Measurements from ENCODE around the gene CNOT8. TPM values are rescaled to one million over a fixed set of nuclear protein-coding genes. Genes with fewer than 3 reads are reported as not detected.

CNOT8 gene
- total RNA-seq, 1 experiment from 2014 or later = 45.9 TPM

- Histone ChIP-seq H3K4me1 (ENCODE audit: control insufficient read depth, insufficient read depth, low read length) (peaks cover 19% of the 10 kb centered on the region), H3K27ac (ENCODE audit: low read length) (no peak overlapping the region), H3K27me3 (ENCODE audit: control insufficient read depth, insufficient read depth, low read length) (no peaks in the 10 kb centered on the region), H3K9me3 (ENCODE audit: control insufficient read depth, insufficient read depth, low read depth, low read length) (no peaks in the 10 kb centered on the region), H3K36me3 (ENCODE audit: control insufficient read depth, insufficient read depth, low read length) (peaks cover 9% of the 10 kb centered on the region), H3K4me3 (ENCODE audit: low read depth in 2 of 2, low read length in 2 of 2) (no peak overlapping the region)
- TSS peak; percentile 6 for BruUV-seq (replicated peaks)
- in situ Hi-C loops (cut with HindIII; ENCODE audit: low pct_unique_long_range_greater_than_20kb, low sequenced_read_pairs) = no loop called here
- ChIA-PET POLR2A (no interaction called here), CTCF (no interaction called here)
- 0 out of 2 replicates have a peak, but pooled peaks have one; percentile 42 for ATAC-seq
- intact Hi-C loops (cut with micrococcal nuclease; ENCODE audit: unreplicated experiment) = no loop called here
- DNase-seq (ENCODE audit: low read depth, low spot score) = no peak
- TF ChIP-seq POLR2AphosphoS5 (IDR thresholded peaks at IDR 0.05; ENCODE audit: low read depth, low read length) (no peak), TCF7L2 (IDR thresholded peaks at IDR 0.05; ENCODE audit: low read depth, low read length) (no peak), SIN3A (IDR thresholded peaks at IDR 0.05; ENCODE audit: borderline replicate concordance, insufficient read depth, low read depth, low read length) (no peak), REST (IDR thresholded peaks at IDR 0.05; ENCODE audit: insufficient read depth in 1 of 2, low read depth in 2 of 2, low read length in 1 of 2) (no peak), CTCF (IDR thresholded peaks at IDR 0.05) (no peak)
Observed at GRCh38 chr5:154865466-154866184, 7.2 kb downstream of the CNOT8 start.

GRCh38 chr5:154866841-154867240 lies 8.4 kb downstream of the CNOT8 start:
- TF ChIP-seq POLR2AphosphoS5 (IDR thresholded peaks at IDR 0.05; ENCODE audit: low read depth, low read length) (no peak), CTCF (IDR thresholded peaks at IDR 0.05) (no peak), SIN3A (IDR thresholded peaks at IDR 0.05; ENCODE audit: borderline replicate concordance, insufficient read depth, low read depth, low read length) (no peak), TCF7L2 (IDR thresholded peaks at IDR 0.05; ENCODE audit: low read depth, low read length) (no peak)
- Histone ChIP-seq H3K4me1 (ENCODE audit: control insufficient read depth, insufficient read depth, low read length) (peaks cover 10% of the 10 kb centered on the region), H3K27ac (ENCODE audit: low read length) (no peak overlapping the region), H3K36me3 (ENCODE audit: control insufficient read depth, insufficient read depth, low read length) (peaks cover 12% of the 10 kb centered on the region), H3K27me3 (ENCODE audit: control insufficient read depth, insufficient read depth, low read length) (no peaks in the 10 kb centered on the region), H3K4me3 (ENCODE audit: low read depth in 2 of 2, low read length in 2 of 2) (no peak overlapping the region), H3K9me3 (ENCODE audit: control insufficient read depth, insufficient read depth, low read depth, low read length) (no peaks in the 10 kb centered on the region)
- ChIA-PET CTCF (interaction anchor here (0.5 kb wide), 1 partner anchor 901 kb away, joined by 3 read pairs; no protein-coding TSS in a partner anchor), POLR2A (no interaction called here)
- no TSS peak for BruUV-seq (replicated peaks)
- in situ Hi-C loops (cut with HindIII; ENCODE audit: low pct_unique_long_range_greater_than_20kb, low sequenced_read_pairs) = no loop called here
- ATAC-seq (no peak), DNase-seq (ENCODE audit: low read depth, low spot score) (no peak)
- intact Hi-C loops (cut with micrococcal nuclease; ENCODE audit: unreplicated experiment) = no loop called here

All from Panc1 (cell line).